Measurements from ENCODE around the gene TTC21B. TPM values are rescaled to one million over a fixed set of nuclear protein-coding genes. Genes with fewer than 3 reads are reported as not detected.
A peak's percentile ranks its signal among the peaks of the same experiment; 100 is the strongest.

The TTC21B gene
- total and polyA plus RNA-seq, 10 donors, result 4.3 to 42.2 (median 24.5) TPM

- no peak for DNase-seq
- Histone ChIP-seq H3K9me3 (no peaks in the 10 kb centered on the region), H3K4me1 (peaks cover 0 to 24% (median 1%) of the 10 kb centered on the region in 6 donors), H3K36me3 (peaks cover 0 to 99% (median 53%) of the 10 kb centered on the region in 6 donors), H3K27me3 (replicated peaks in 1 of 7) (no peaks in the 10 kb centered on the region), H3K27ac (peak overlapping the region in 2 of 8 donors; percentile 11 to 27), H3K4me3 (no peak overlapping the region)
- 91 to 96% (median 94%) methylated on average over 5 of the region's 5 CpGs for WGBS, 5 donors
- intact Hi-C loops (cut with DNase I; ENCODE audit: low total_unique reads), result no loop called here
- no peak for TF ChIP-seq POLR2AphosphoS5 (IDR thresholded peaks at IDR 0.05)
- no peak for TF ChIP-seq POLR2A (IDR thresholded peaks at IDR 0.05)
- no peak for TF ChIP-seq CTCF (IDR thresholded peaks at IDR 0.05 in 8 of 11, conservative IDR thresholded peaks at IDR 0.05 in 3 of 11)
Measured at GRCh38 chr2:165897074-165897473, 56.5 kb downstream of the TTC21B start.

GRCh38 chr2:165895974-165896373 lies 57.6 kb downstream of the TTC21B start:
- Histone ChIP-seq H3K27me3 (replicated peaks in 1 of 7) (no peaks in the 10 kb centered on the region), H3K4me1 (peaks cover 0 to 17% (median 0%) of the 10 kb centered on the region in 6 donors), H3K4me3 (no peak overlapping the region), H3K9me3 (no peaks in the 10 kb centered on the region), H3K36me3 (peaks cover 0 to 95% (median 49%) of the 10 kb centered on the region in 6 donors), H3K27ac (no peak overlapping the region)
- 90 to 98% (median 95%) methylated on average over 1 of the region's 1 CpG for WGBS, 5 donors
- DNase-seq, result no peak
- no peak for TF ChIP-seq POLR2AphosphoS5 (IDR thresholded peaks at IDR 0.05)
- TF ChIP-seq POLR2A (IDR thresholded peaks at IDR 0.05), result no peak
- no peak for TF ChIP-seq CTCF (IDR thresholded peaks at IDR 0.05 in 8 of 11, conservative IDR thresholded peaks at IDR 0.05 in 3 of 11)
- intact Hi-C loops (cut with DNase I; ENCODE audit: low total_unique reads), result no loop called here

- WGBS, 5 donors, result 91 to 95% (median 95%) methylated on average over 4 of the region's 4 CpGs
- H3K27ac ChIP-seq, result no peak overlapping the region
- TF ChIP-seq POLR2AphosphoS5 (IDR thresholded peaks at IDR 0.05) (no peak), CTCF (IDR thresholded peaks at IDR 0.05 in 8 of 11, conservative IDR thresholded peaks at IDR 0.05 in 3 of 11) (no peak)
- no peak for DNase-seq
- H3K36me3 ChIP-seq, result peaks cover 0 to 89% (median 39%) of the 10 kb centered on the region in 6 donors
- H3K9me3 ChIP-seq, result no peaks in the 10 kb centered on the region
- no peak overlapping the region for H3K4me3 ChIP-seq
- intact Hi-C loops (cut with DNase I; ENCODE audit: low total_unique reads), result no loop called here
- no peaks in the 10 kb centered on the region for H3K27me3 ChIP-seq (replicated peaks in 1 of 7)
- peaks cover 0 to 22% (median 0%) of the 10 kb centered on the region in 6 donors for H3K4me1 ChIP-seq
Measured at GRCh38 chr2:165893556-165893955, 60.0 kb downstream of the TTC21B start.

GRCh38 chr2:165892526-165892925 lies 61.0 kb downstream of the TTC21B start:
- no peak for DNase-seq
- no peaks in the 10 kb centered on the region for H3K27me3 ChIP-seq (replicated peaks in 1 of 7)
- intact Hi-C loops (cut with DNase I; ENCODE audit: low total_unique reads), result no loop called here
- TF ChIP-seq CTCF (IDR thresholded peaks at IDR 0.05 in 8 of 11, conservative IDR thresholded peaks at IDR 0.05 in 3 of 11), result no peak
- TF ChIP-seq POLR2A (IDR thresholded peaks at IDR 0.05), result no peak
- TF ChIP-seq POLR2AphosphoS5 (IDR thresholded peaks at IDR 0.05), result no peak
- no peaks in the 10 kb centered on the region for H3K9me3 ChIP-seq
- H3K36me3 ChIP-seq, result peaks cover 0 to 89% (median 31%) of the 10 kb centered on the region in 6 donors
- WGBS, 5 donors, result 94 to 96% (median 96%) methylated on average over 6 of the region's 6 CpGs
- H3K4me3 ChIP-seq, result no peak overlapping the region
- H3K4me1 ChIP-seq, result peaks cover 0 to 12% (median 0%) of the 10 kb centered on the region in 6 donors
- H3K27ac ChIP-seq, result no peak overlapping the region

Data from spleen (tissue), 11 donors.